ENCODE data around the gene CDH15.
"Not testable (repeated sequence)": the region's sequence is repeated elsewhere in the genome, so short reads cannot be mapped to it uniquely, and the experiment has no call there.

The CDH15 gene

DNA sequence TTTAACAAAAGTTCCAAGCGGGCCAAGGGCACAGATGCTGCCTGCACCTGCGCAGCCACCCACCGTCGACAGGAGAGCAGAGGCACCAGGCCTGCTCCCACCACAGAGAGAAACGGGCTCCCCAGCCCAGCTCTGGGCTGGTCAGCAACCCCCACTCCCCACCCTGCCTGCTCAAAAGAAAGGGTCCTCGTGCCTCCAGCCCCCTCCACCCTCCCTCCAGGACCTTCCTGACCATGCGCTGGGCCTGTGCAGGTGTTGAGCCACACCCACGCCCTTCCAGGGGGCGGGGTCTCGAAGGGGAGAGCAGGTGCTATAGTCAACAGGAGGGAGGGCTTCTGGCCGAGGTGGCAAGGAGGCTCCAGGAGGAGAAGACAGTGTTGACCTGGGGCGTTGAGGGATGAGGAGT, 71.2 kb downstream of the CDH15 start:
- no peak for DNase-seq

DNA sequence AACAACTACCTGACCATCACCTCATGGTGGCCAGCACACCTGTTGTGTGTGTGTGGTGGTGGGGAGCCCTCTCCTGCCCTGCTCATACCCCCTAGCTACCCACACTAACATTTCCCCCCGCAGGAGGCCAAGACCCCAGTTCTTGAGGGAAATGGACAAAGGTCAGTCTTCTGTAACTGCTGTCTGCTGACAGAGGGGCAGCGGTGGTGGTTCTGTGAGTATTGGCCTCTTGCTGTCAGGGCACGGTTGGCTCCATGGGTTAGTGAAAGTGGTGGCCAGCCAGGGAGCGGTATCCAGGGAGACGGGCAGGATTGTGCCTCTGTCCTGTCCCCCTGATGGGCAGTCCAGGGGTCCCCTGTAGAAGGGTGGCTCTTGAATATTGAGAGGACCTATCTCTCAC, 72.1 kb downstream of the CDH15 start:
- no peak for DNase-seq

DNA sequence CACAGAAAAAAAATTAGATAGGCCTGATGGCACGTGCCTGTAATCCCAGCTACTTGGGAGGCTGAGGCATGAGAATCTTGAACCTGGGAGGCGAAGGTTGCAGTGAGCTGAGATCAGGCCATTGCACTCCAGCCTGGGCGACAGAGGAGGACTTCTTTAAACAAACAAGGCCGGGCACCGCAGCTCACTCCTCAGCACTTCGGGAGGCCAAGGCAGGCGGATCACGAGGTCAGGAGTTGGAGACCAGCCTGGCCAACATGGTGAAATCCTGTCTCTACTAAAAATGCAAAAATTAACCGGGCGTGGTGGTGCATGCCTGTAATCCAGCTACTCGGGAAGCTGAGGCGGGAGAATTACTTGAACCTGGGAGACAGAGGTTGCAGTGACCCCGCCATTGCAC, 72.7 kb downstream of the CDH15 start:
- DNase-seq = not testable (repeated sequence)

DNA sequence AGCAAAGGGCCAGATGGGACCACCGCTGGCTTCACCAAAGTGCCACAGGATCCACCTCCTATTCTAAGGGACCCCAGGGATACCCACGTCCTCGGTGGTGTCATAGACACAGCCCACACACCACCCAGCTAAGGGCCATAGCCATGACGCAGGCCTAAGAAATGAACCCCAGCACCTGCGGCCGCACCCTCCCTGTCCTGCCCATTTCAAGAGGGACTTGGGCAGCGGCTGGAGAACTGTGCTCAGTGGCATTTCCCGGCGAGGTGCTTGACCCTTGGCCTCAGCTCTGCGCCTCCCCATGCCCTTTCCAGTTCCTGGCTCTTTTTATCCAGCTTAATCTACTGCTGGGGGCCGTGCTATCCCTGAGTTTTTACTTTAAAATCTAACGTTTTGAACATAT, 73.2 kb downstream of the CDH15 start:
- no peak for DNase-seq
